HG03457 (cell line): ENCODE results near the gene SDSL.

Experiments
- ATAC-seq: cut with Tn5 transposase; IDR thresholded peaks from one replicate; pipeline ENCODE4 v1.9.1; 2021; ENCODE audit warnings: moderate number of reproducible peaks; ENCODE audit not compliant: unreplicated experiment

Gene SDSL

DNA sequence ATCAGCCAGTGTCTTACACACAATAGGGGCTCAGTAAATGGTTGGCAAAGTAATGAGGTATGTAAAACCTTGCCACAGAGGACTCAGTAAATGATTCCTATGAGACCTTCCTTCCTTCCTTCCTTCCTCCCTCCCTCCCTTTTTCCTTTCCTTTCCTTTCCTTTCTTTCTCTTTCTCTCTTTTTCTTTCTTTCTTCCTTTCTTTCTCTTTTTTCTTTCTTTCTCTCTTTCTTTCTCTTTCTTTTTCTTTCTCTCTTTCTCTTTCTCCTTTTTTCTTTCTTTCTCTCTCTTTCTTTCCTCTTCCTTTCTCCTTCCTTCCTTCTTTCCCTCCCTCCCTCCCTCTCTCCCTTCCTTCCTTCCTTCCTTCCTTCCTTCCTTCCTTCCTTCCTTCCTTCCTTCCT lies 26.0 kb upstream of the SDSL start:
- no peak for ATAC-seq

- ATAC-seq = no peak
Observed at GRCh38 chr12:113396828-113397496, 25.2 kb upstream of the SDSL start.

DNA sequence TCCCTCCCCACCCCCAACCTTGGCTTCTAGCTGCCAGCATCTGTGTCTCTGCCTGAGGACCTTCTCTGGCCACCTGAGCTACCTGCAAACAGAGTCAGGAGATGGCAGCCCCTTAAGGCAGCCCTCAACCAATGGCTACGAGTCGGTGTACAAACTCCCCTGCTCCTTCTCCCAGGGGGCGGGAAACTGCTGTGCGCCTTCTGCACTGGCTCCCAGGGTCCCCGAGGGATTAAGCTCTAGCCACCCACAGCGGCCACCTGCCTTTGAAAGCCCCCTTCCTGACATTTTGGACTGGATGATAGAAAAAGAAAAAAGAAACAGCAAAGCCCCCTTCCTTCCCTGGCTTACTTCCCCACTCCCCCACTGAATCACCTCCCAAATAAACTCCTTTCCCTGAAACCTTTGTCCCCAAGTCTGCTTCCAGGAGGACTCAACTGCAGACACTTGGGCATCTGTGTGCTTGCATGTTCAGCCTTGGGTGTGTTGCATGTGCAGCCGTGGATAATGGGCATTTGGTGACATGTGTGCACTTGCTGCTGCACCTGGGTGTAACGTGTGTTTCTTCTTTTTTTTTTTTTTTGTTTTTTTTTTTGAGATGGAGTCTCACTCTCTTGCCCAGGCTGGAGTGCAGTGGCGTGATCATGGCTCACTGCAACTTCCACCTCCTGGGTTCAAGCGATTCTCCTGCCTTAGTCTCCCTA lies 24.5 kb upstream of the SDSL start:
- ATAC-seq = no peak

DNA sequence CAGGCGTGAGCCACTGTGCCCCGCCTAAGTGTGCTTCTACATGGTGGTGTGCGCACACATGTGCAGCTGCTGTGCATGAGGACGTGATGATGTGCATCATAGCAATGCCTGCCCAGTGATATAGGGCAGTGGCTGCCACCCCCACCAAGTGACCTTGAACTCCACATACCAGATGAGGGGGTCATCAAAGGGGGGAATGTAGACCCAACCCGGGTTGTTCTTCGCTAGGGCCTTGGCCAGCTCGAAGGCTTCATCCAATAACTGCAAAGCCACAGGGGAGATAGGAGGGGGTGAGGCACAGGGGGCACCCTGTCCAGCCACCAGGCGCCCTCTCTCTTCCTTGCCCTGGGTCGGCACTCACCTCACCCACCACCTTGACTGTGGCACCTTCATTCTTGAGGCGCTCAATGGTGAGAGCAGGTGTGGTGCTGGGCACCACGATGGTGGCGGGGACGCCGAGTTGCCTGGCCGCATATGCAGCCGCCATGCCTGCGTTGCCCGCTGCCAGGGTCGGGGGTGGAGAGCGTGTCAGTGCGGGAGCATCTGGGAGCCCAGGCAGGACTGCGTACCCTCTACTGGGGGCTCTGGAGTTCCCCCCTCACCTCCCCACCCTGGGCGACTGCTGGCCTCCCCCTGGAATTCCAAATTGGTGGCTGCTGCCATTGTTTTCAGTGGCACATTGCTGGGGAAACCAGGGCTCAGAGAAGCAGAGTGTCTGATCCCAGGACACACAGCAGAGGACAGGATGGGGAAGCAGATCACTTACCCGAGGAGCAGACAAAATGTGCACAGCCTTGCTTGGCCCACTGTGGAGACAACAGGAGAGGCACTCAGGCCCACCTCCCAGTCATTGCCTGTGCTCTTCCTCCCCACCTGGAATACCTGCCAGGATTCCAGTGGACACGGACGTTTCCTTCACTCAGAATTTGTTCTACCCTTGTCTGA lies 23.6 kb upstream of the SDSL start:
- ATAC-seq = no peak

DNA sequence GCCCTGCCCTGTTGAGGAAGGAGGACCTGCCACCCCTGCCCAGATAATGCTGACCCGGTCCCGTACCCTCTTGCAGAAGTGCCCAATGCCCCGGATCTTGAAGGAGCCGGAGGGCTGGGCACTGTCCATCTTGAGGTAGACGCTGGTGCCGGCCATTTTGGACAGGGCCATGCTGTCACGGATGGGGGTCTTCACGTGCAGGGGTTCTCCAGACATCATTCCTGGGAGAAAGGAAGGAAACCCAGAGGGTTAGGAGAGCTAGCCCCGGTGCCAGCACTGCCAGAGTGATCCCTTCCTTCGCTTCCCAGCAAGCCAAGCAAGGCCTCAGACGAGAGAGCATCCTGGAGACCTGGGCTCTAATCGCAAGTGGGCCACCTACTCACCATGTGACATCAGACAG lies 22.7 kb upstream of the SDSL start:
- no peak for ATAC-seq

GRCh38 chr12:113400362-113400761 lies 21.8 kb upstream of the SDSL start:
- no peak for ATAC-seq

- ATAC-seq = no peak
Observed at GRCh38 chr12:113401066-113402000, 20.8 kb upstream of the SDSL start.

GRCh38 chr12:113402586-113403260 lies 19.5 kb upstream of the SDSL start:
- no peak for ATAC-seq

DNA sequence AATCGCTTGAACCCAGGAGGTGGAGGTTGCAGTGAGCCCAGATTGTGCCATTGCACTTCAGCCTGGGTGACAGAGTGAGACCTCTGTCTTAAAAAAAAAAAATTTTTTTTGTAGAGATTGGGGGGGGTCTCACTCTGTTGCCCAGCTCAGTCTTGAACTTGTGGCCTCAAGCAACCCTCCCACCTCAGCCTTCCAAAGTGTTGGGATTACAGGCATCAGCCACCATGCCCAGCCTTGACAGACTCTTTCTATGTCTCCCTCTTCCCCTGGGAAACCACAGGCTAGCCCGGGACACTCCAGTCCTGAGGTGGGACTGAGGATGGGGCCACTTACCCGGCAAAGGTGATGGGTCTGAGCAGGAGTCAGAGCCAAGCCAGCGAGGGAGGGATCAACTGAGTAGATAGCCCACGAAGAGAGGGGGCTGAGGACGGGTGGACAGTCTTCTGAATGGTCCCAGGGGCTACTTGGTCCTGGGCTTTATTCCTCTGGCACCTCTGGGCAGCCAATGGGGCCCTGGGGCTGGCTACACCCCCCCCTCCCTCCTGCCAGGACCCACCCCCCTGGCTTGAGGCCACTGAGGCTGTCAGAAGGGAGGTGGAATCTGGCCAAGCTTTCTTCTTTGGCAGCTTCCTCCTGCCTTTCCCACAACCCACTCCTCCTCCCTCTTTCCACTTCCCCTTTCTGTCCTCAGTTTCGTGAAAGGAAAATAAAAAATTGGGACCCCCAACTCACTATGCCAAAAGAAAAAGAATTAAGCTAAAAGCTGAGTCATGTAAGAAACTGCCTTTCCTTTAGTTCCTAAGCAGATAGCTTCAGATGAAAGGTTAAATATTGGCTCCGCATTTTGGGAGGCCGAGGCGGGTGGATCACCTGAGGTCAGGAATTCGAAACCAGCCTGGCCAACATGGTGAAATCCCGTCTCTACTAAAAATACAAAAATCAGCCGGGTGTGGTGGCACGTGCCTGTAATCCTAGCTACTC lies 18.5 kb upstream of the SDSL start, which contains the start of gene SDS:
SDS (minus strand) TSS at position 453 of the 981 bp plus-strand sequence. CDS start 4,179 bp downstream, outside the sequence.
- no peak for ATAC-seq

GRCh38 chr12:113405694-113406093 lies 16.5 kb upstream of the SDSL start:
- ATAC-seq = no peak

DNA sequence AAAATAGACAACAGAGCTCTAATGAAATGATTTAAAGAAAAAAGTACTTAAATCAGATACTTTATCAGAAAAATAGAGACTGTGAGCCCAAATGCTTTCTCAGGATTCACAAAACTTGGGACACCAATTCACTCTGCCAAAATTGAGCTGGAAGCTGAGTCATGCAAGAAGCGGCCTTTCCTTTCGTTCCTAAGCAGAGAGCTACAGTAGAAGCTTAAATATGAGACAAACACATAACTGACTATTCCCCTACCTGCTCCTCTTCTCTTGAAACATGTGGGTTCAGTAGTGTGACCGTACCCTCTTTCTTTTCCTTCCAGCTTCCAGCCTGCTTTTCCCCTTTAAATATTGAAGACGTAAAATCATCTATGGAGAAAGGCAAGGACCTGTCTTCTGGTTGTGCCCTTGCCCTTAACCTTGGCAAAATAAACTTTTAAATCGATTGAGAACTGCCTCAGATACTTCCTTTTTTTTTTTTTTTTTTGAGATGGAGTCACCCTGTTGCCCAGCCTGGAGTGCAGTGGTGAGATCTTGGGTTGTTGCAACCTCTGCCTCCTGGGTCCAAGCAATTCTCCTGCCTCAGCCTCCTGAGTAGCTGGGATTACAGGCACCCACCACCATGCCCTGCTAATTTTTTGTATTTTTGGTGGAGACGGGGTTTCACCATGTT lies 14.1 kb upstream of the SDSL start:
- ATAC-seq = no peak

GRCh38 chr12:113408756-113409298 lies 13.4 kb upstream of the SDSL start:
- no peak for ATAC-seq

- no peak for ATAC-seq
Observed at GRCh38 chr12:113409462-113410124, 12.6 kb upstream of the SDSL start.

- ATAC-seq = no peak
Observed at GRCh38 chr12:113413488-113413939, 8.7 kb upstream of the SDSL start.

DNA sequence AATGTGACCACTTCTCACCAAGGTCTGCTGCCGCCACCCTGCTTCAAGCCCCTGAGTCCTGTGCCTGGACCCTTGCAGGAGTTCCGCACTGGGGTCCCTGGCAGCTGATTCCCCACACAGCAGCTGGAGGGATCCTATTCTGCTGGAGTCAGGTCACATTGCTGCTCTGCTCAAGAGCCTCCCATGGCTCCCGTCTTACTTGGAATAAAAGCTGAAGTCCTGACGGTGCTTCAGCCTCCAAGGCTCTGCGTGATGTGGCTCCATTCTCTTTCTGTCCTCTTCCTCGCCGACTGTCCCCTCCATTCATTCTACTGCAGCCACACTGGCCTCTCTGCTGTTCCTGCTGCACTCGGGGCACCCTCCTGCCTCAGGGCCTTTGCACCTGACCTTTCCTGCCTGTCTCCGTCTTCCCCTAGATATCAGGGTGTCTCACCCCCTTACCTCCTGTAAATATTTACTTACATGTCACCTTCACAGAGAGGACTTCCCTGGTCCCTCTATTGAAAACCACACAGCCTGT lies 7.6 kb upstream of the SDSL start:
- no peak for ATAC-seq

- no peak for ATAC-seq
Observed at GRCh38 chr12:113416091-113416754, 6.0 kb upstream of the SDSL start.
